HG03175 (cell line): ENCODE data around the gene USP12.
"Not testable (repeated sequence)": the region's sequence is repeated elsewhere in the genome, so short reads cannot be mapped to it uniquely, and the experiment has no call there.

Experiments
- ATAC-seq: cut with Tn5 transposase; IDR thresholded peaks from one replicate; pipeline ENCODE4 v1.9.1; 2021; ENCODE audit warnings: mild to moderate bottlenecking, moderate library complexity; ENCODE audit not compliant: unreplicated experiment

USP12 gene

DNA sequence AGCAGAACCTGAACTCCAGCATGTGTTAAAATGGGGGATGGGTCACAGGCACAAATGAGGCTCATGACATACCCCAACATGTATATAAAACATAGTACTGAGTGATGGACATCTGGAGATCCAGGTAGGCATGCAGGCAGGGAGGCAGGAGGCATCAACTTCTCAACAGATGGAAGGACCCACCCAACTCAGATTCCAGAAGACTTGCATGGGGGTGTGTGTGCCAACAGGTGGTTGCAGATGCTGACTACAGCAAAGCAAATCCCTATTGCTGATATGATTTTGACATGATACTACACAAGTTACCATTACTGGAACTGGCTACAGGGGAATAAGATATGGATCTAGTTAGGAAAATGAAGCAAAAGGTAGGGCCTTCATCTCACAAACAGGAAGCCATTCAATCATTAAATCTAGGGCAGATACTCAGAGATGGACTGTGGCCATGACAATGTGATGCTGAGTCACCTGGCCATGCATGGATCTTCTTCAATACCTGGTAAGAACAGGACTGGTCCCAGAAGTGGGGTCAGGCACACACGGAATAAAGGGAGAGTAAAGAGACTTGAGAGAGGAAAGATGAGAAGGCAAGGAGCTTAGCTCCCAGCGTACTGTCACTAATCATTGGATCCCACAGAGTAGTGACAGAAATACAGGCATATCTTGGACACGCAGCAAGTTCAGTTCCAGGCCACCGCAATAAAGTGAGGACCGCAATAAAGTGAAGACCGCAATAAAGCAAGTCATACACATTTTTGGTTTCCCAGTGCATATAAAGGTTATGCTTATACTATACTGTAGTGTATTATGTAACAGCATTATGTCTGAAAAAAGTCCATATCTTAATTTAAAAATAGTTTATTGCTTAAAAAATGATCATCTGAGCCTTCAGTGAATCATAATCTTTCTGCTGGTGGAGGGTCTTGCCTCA, 91.3 kb downstream of the USP12 start:
- ATAC-seq, result no peak

DNA sequence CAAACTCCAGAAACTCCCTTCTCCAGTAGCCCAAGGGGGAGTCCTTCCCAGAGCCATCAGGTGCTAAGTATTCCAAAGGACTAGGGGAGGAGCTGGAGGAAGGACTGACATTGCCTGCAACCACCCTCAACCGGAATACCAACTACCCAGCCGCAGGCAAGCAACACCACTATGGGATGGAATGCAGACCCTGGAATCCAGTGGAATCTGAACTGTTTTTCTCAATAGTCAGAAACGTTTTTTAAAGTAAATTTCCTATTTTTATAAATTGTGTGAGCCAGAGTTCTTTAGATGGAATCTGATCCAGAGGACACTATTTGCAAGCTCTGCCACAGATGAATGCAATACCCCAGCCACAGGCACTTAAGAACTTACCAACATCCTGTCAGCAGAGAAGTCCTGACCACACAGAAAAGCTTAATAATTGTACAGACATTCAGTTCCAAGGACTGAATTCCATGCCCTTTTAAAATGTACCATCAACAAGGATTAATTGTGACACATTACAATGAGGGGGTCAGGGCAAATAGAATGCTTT, 92.1 kb downstream of the USP12 start:
- no peak for ATAC-seq

DNA sequence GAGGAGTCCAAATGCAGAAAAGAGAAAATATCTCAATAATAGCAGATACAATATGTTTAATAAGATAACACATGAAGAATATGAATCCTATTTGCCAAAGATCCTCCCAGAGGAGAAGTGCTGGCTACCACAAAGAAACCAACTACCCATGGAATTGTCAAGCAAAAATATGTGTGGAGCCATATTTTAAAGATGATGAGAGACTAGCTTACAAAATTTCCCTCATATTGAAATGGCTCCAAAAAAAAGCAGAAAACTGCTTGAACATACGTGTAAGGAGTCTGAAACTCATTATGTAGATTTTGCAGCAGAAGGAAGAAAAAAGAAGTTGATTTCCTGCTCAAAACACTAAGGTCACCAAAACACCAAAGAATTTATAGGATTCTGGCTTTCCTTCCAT, 94.2 kb downstream of the USP12 start:
- ATAC-seq, result no peak

DNA sequence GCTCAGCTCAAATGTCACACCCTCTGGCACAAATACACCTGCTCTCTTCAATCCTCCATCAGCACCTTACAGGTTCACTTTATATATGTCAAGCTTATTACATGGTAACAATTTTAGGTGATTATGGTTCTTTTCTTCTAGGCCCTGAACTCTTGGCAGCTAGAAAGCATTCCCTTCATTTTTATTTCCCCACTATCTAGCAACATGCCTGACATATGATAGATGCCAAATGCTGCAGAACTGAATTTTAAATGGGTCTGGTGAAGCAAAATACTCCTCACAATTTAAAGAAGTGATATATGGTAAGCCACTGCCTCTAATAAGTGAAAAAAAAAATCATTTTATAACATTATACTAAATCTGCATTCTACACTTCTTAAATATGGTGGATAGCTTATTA, 95.2 kb downstream of the USP12 start:
- no peak for ATAC-seq

DNA sequence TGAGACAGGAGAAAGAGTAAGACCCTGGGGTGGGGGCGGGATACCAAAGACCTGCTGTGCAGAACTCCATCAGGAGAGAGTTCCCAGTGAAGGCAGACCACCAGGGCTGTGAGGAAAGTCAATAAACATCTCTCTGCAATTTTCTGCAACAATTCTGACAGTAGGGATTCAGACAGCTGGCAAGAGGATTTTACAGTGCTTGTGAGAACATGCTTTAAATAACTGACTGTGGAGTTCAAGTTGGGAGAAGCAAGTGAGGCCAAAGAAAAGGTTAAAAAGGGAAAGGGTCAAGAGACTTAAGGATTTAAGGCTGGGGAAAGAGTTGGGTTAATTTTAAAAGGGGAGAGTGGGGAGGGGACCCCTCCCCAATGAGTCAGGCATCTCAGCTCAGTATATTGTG, 98.4 kb downstream of the USP12 start:
- ATAC-seq, result no peak

DNA sequence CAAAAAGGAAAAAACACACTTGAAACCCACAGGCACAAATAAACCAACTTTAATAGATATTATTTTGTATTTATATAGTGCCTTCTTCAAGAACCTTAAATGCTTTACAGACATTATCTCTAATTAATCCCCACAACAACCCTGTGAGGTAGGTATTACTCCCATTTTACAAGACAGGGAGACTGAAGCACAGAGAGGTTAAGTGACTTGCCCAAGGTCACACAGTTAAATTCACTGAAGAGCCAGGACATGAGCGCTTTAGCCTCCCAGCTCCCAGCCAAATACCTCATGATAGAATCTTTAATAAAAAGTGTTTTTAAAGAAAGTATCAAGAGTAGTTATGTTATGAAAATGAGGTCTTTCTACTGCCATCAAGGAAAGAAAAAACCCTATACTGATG, 105.5 kb downstream of the USP12 start:
- not testable (repeated sequence) for ATAC-seq

DNA sequence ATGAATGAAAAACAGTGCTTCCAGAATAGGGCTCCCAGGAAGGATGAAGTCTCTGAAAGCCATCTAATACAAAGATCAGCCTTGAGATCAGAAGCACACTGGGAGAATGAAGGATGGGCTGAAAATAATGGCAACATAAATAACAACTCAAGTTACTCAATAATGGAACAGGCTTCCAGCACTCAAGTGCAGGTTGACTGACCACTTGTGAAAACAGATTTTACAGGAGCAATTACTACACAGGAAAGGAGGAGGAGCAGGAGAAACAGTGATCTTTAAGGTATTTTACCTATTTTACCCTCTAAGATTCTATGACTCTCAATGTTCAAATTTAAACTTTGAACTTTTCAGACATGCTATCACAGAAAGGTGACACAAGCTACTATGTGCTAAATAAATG, 106.0 kb downstream of the USP12 start:
- ATAC-seq, result no peak

DNA sequence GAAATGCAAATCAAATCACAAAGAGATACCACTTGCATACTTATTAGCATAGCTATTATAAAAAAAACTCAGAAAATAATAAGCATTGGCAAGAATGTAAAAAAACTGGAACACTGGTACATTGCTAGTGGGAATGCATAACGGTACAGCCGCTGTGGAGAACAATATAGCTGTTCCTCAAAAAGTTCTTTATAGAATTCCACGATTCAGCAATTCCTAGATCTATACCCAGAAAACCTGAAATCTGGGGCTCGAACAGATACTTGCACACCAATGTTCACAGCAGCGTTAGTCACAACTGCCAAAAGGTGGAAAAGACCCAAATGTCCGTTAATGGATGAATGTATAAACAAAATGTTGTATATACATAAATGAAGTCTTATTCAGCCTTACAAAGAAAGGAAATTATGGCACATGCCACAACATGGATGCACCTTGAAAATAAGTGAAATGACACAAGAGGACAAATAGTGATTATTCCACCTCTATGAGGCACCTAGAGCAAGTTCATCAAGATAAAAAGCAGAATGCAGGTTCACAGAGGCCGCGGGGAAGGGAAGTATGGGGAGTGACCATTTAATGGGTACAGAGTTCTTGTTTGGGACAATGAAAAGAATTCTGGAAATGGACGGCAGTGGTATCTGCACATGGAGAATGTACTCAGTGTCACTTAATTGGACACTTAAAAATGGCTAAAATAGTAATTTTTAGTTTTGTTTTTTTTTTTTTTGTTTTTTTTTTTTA, 107.2 kb downstream of the USP12 start:
- no peak for ATAC-seq

DNA sequence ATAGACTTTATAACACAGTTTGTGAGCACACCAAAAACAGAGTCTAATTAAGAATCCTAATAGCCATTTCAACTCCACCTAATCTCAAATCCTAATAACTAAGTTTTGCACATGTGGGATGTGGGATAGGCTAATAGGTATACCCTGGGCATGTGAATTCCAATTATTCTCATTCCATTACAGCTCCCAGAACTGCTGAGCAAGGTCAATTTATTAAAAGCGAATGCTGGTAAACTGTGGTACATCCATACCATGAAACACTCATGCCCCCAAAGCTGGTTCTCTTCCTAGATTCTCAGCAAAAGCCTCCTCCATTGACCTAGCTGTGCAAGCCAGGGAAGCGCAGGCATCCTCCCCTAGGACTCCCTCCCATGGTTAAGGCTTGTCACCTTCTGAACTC, 113.8 kb downstream of the USP12 start:
- no peak for ATAC-seq

DNA sequence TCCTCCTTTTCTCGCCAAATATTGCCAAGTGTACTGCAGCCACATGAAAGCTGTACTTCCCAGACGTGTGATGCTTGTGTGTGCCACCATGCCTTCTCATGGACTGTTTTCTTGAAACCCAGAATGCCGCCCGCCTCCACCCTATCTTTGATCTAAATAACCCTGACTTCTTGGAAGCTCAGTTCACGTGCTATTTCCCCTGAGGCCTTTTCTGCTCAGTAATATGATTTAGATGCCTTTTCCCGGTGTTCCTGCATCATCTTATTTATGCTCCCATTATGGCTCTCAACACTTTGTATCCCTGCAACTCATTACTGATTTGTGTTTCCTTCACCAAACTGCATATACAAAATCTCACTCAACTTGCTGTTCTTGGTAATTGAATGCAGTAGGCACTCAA, 116.1 kb downstream of the USP12 start:
- ATAC-seq, result no peak

DNA sequence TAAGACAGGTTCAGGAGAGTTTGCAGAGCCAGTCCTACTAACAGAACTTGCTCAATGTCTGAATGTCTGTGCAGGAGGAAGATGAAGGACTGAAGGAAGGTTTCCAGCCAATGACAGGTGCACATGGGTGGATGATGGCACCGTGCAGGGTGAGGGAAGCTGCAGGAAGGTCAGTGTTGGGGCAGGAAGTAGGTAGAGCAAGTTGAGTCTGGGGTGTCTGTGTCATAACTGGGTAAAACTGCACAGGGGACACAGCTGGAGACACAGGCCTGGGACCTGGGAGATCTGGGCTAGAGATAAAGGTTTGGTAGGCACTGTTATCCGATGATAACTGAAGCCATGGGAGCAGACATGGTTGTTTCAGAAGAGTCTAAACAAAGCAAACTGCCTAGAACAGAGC, 116.9 kb downstream of the USP12 start:
- no peak for ATAC-seq

DNA sequence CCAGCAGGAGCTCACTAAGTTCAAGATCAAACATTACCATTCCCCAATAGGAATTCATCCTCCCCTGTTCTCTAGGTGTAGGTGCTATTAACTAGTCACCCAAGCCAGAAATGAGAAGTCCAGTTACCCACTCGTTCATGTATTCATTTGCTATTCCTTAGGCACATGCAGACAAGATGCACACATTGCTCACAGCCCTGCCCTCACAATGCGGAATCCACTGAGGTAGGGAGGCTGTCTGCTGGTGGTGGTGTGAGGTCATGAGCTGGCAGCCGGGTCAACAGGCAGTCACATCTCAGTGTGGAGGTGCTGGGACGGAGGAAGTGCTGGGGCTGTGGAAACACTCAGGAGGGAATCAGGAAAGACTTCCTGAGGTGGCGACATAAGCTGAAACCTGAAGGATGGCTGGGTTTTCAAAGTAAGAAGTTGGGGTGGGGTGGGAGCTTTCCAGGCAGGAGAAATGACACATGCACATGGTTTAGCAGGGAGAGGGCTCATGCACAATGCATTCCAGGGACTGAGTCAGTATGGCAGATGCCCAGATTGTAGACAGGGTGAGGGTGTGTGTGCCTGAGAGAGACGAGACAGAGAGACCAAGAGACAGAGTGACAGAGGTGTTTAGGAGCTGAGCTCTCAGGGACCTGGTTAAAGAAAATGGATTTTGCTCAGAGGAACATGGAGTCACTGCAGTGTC, 117.6 kb downstream of the USP12 start:
- no peak for ATAC-seq

DNA sequence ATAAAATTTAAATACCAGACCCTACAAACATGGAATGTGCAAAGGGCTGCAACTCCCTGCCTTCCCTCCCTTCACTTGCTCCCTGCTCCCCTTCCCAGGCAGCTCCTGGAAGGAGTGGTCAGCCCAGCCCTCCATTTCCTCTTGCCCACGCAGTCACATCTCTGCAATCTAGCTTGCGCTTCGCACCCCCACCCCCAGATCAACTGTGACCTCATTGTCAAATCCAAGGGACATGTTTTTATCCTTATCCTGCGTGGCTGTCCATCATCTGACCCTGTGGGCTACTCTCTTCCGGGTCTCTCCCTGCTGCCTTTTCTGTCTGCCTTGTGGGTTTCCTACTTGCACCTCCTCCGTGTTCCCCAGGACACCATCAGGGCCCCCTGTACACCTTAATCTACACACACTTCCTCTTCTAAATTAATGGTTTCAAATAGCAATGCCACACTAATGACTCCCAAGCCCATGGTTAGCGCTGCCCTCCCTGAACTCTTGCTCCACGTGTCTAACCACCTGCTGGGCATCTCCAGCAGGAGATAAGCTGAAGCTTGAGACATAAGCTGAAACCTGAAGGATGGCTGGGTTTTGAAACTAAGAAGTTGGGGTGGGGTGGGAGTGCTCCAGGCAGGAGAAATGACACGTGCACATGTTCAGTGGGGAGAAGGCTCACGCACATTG, 118.3 kb downstream of the USP12 start:
- ATAC-seq, result no peak

DNA sequence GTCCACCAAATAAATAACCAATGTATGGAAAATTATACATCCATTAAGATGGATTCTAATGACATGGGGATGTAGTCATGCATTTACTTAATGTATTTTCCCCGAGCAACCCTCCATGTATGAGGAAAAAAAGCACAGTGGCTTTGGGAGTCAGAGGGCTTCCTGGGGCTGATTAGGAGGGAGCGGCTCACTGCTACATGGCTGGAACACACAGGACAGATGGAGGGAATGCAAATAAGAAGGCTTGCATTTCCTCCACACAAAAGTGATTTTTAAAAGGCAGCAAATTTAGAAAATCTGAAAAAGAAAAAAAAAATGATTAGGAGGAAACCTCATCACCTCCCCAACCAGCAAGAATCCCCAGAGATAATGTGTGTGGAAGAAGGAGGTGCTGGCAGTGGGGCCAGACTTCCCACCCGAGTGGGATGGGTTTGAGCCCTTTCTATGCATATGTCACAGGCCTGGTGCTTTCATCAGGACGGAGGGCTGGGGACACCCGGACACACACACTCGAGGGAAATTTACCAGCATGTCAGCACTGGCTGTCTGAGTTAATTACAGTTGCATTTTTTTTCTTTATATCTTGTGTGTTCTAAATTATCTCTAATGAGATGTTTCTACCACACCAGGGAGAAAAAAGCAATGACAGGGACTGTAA, 118.9 kb downstream of the USP12 start:
- no peak for ATAC-seq

DNA sequence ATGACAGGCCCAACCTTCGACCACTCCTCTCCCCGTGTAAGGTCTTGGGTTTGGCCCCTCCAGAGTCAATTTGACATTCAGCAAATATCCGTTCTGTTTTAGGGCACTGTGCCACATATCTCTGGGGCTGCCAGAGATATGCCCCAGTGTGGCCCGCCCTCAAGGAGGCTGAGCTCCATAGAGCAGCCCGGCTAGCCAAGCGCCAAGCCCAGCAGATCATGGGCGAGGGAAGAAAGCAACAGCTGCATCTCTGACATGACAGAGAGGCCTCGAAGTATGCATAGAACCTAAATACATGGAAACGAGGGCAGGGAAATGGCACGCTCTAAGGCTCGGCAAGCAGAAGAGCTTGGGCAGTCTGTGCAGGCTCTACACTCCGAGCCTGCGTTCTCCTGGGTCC, 124.5 kb downstream of the USP12 start:
- ATAC-seq, result no peak

DNA sequence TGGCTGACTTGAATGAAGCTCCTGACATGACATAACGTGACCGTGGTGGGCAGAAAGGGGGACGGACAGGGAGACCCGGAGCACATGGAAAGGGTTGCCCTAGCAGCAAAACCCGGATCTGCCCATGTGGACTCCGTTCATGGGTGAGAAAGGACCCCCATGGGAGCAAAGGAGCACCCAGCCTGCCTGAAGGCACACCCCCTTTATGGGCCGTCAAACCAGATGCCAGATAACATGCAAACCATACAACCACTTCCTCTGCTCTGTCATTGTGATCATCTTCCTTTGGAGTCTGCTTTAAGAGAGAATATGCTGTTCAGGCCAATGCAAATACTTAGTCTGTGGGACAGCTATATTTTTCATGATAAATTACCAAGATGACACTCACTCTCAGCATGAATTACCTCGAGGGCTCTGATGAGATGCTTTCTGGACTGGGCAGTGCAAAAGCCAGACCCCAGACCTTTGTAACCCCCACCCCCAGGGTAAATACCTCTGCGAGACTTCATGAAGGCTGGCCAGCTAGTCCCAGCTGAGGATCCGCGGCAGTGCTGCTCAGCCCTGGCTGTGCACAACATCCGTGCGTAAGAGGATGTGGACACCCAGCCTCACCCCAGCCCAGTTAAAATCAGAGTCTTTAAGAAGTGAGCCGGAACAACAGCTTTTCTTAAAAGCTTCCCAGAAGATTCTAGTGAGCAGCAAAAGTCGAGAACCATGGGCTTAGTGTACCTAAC, 126.6 kb downstream of the USP12 start:
- ATAC-seq, result peak; percentile 80

DNA sequence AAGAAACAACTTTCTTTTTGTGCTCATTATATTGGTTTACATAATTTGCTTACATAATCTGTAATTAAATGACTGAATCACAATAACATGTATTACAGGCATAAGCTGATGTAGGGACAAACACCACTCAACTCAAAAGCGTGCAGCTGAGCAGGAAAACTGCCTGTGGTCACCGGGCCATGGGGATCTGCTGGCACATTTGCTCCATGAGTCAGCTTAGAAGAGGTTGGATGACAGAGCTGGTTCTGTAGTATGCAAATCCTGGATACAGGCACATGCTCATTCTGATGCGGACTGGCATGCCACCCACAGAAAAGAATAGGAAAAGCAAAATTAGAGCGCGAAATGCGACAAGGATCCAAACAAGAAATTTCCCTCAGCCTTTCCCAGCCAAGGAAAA, 128.6 kb downstream of the USP12 start:
- ATAC-seq, result no peak

DNA sequence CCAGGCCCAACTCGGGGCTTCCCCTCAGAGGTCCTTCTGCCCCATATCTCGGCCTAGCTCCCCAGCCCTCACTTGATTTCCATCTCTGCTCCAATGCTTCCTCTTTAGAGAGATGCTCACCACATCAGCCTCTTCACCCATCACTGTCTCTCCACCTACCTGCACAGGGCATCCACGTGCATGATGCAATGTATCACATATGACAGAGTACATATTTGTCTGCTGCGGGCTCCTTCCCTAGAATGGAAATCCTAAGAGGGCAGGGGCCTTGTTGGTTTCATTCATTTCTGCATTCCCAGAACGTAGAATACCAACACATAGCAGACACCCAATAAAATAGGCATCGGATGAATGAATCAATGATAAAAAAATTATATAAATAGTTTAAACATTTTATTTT, 130.3 kb downstream of the USP12 start:
- ATAC-seq, result no peak

DNA sequence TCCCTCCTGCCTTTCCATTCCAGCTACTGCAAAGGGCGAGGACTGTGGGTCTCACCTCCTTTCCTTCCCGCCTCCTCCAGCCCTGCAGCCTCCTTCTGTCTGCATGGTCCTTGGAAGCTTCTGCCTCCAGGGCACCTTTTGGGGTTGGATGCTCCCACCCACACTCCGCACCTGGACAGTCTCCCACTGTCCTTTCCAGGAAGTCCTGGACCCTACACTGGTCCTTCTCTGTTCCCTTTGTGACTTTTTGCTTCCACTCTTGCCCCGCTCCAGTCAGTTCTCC, 130.8 kb downstream of the USP12 start:
- ATAC-seq, result no peak

DNA sequence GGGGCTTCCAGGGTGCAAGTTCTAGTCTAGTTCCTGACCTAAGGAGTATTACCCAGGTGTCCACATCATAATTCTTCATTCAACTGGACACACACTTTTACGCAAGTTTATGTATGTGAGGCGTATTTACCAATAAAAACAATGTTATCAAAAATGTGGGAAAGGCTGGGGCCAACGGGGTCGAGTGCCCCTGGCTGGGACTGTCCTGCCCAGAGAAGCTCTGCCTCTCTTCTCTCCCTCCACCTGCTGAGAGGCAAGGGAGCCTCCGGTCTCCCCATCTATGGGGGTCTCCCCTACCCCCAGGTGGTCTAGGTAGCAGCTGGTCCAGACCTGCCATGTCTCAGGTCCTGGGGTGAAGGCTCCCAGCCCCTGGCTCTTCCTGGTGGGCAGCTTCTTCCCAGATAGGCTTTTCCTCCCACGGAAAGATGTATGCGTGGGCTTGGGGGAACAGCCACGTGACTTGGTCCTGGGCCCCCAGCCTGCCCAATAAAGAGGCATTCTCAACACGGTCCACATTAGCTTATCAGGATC, 132.4 kb downstream of the USP12 start:
- no peak for ATAC-seq
